ENCODE results near the gene TP73.

DNA sequence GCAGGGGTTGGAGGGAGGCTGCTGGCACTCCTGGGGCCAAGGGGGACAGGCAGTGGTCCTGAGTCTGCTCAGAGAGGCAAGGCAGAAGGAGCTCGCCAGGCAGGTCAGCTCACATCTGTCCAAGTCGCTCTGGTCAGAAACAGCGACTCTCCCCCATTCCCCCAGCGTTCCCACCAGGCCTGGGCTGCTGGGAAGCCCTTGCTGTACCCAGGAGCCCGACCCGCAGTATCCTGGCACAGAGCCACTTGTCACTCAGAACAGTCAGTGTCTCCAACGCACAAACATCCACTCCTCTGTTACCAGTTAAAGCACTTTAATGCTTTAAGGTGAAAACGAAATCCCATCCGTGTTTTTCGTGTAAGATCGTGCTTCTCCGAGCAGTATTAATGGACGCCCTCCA is 83.4 kb downstream of the TP73 start:
- TF ChIP-seq ZNF274 (IDR thresholded peaks at IDR 0.05; ENCODE audit: low read depth, low read length) (no peak), SUZ12 (IDR thresholded peaks at IDR 0.05; ENCODE audit: extremely low read depth, insufficient read depth, insufficient read length) (no peak), YY1 (IDR thresholded peaks at IDR 0.05; ENCODE audit: insufficient read depth, insufficient read length) (no peak)
